Measurements from ENCODE around the gene C14orf132. TPM values are rescaled to one million over a fixed set of nuclear protein-coding genes. Genes with fewer than 3 reads are reported as not detected.
A peak's percentile ranks its signal among the peaks of the same experiment; 100 is the strongest.

The C14orf132 gene
- total and polyA plus RNA-seq, 2 experiments from 2014 or later = 17.0 to 19.3 TPM

GRCh38 chr14:96134508-96134907 is 95.3 kb downstream of the C14orf132 start:
- Histone ChIP-seq H3K27ac (no peak overlapping the region), H2AFZ (no peak overlapping the region), H3K27me3 (no peaks in the 10 kb centered on the region), H4K20me1 (ENCODE audit: insufficient read depth, poor library complexity, severe bottlenecking) (no peaks in the 10 kb centered on the region), H3K9me2 (replicated peaks; ENCODE audit: insufficient read depth) (no peaks in the 10 kb centered on the region), H3K36me3 (replicated peaks; ENCODE audit: insufficient read depth, low read depth) (no peaks in the 10 kb centered on the region), H3K4me2 (no peak overlapping the region), H3K4me1 (ENCODE audit: insufficient read depth) (peaks cover 3% of the 10 kb centered on the region), H3K79me2 (no peaks in the 10 kb centered on the region), H3K4me3 (no peak overlapping the region), H3K9me3 (ENCODE audit: low read depth) (no peaks in the 10 kb centered on the region)
- WGBS (ENCODE audit: low lambda C conversion rate, missing lambda C conversion rate) = 96% methylated on average over 6 of the region's 6 CpGs
- TF ChIP-seq EZH2phosphoT487 (IDR thresholded peaks at IDR 0.05; ENCODE audit: low read depth, severe bottlenecking, unreplicated experiment) (no peak), CTCF (IDR thresholded peaks at IDR 0.05; ENCODE audit: poor library complexity) (no peak), EZH2 (IDR thresholded peaks at IDR 0.05; ENCODE audit: borderline replicate concordance) (no peak)
- DNase-seq (ENCODE audit: low spot score) = no peak

GRCh38 chr14:96135285-96135684 is 96.1 kb downstream of the C14orf132 start:
- Histone ChIP-seq H3K27me3 (no peaks in the 10 kb centered on the region), H4K20me1 (ENCODE audit: insufficient read depth, poor library complexity, severe bottlenecking) (no peaks in the 10 kb centered on the region), H3K27ac (no peak overlapping the region), H3K4me1 (ENCODE audit: insufficient read depth) (peaks cover 3% of the 10 kb centered on the region), H3K9me2 (replicated peaks; ENCODE audit: insufficient read depth) (no peaks in the 10 kb centered on the region), H2AFZ (no peak overlapping the region), H3K4me3 (no peak overlapping the region), H3K36me3 (replicated peaks; ENCODE audit: insufficient read depth, low read depth) (no peaks in the 10 kb centered on the region), H3K4me2 (no peak overlapping the region), H3K79me2 (no peaks in the 10 kb centered on the region), H3K9me3 (ENCODE audit: low read depth) (no peaks in the 10 kb centered on the region)
- WGBS (ENCODE audit: low lambda C conversion rate, missing lambda C conversion rate) = 90% methylated on average over 8 of the region's 8 CpGs
- TF ChIP-seq EZH2phosphoT487 (IDR thresholded peaks at IDR 0.05; ENCODE audit: low read depth, severe bottlenecking, unreplicated experiment) (no peak), CTCF (IDR thresholded peaks at IDR 0.05; ENCODE audit: poor library complexity) (no peak), EZH2 (IDR thresholded peaks at IDR 0.05; ENCODE audit: borderline replicate concordance) (no peak)
- DNase-seq (ENCODE audit: low spot score) = no peak

- H3K9me2 ChIP-seq (replicated peaks; ENCODE audit: insufficient read depth) = no peaks in the 10 kb centered on the region
- WGBS (ENCODE audit: low lambda C conversion rate, missing lambda C conversion rate) = 25% methylated on average over 4 of the region's 4 CpGs
These were observed 97.3 kb downstream of the C14orf132 start for GRCh38 chr14:96136371-96137005.

More at GRCh38 chr14:96136371-96137005, 97.3 kb downstream of the C14orf132 start:
- TF ChIP-seq EZH2phosphoT487 (IDR thresholded peaks at IDR 0.05; ENCODE audit: low read depth, severe bottlenecking, unreplicated experiment) = no peak
- no peak for TF ChIP-seq EZH2 (IDR thresholded peaks at IDR 0.05; ENCODE audit: borderline replicate concordance)
- no peak for TF ChIP-seq CTCF (IDR thresholded peaks at IDR 0.05; ENCODE audit: poor library complexity)
- H3K36me3 ChIP-seq (replicated peaks; ENCODE audit: insufficient read depth, low read depth) = no peaks in the 10 kb centered on the region
- DNase-seq (ENCODE audit: low spot score) = peak; percentile 54
- peaks cover 3% of the 10 kb centered on the region for H3K4me1 ChIP-seq (ENCODE audit: insufficient read depth)
- no peaks in the 10 kb centered on the region for H4K20me1 ChIP-seq (ENCODE audit: insufficient read depth, poor library complexity, severe bottlenecking)
- no peaks in the 10 kb centered on the region for H3K9me3 ChIP-seq (ENCODE audit: low read depth)
- H2AFZ ChIP-seq = no peak overlapping the region
- H3K27me3 ChIP-seq = no peaks in the 10 kb centered on the region
- H3K4me2 ChIP-seq = no peak overlapping the region
- H3K27ac ChIP-seq = no peak overlapping the region
- H3K79me2 ChIP-seq = no peaks in the 10 kb centered on the region
- H3K4me3 ChIP-seq = no peak overlapping the region
